GM18526 (cell line): Measurements from ENCODE around the gene MAP1S.

Experiments used
- POLR2A ChIP-seq: IDR thresholded peaks from 3 replicates; pipeline ENCODE4 v1.6.1; 2011; ENCODE audit not compliant: insufficient read length; ENCODE audit errors: extremely low read depth

The MAP1S gene

DNA sequence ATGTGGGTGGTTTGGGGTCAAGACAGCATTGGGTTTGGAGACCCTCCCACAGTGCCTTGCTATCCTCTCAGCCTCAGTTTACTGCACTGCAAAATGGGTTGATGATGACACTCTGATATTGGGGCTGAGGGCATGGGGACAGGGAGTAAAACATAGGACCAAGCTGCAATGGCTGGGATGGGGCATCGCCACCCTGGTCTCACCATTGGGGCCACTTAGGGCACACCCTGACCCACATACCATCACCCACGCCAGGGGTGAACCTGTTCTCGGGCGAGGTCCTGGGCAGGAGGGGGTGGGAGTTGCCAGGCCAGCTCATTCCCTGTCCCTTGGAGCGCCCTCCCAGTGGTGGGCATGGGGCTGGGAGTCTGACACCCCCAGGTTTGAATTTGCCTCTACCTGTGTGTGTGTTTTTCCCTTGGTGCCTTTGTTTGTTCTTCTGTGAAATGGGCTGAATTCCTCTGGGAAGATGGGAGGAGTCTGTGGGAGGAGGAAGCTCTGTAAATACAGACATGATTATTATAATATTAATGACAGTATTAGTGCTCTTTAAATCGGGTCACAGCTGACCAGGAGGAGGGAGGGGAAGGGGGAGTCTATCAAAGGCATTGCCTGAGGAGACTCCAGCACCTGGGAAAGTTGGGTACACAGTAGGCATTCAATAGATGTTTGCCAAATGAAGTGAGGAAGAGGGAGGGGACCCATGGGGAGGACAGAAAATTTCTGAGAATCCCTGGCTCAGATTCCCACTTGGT lies 29.8 kb downstream of the MAP1S start:
- TF ChIP-seq POLR2A: no peak

- no peak for TF ChIP-seq POLR2A
Observed at GRCh38 chr19:17749912-17750317, 30.6 kb downstream of the MAP1S start.

DNA sequence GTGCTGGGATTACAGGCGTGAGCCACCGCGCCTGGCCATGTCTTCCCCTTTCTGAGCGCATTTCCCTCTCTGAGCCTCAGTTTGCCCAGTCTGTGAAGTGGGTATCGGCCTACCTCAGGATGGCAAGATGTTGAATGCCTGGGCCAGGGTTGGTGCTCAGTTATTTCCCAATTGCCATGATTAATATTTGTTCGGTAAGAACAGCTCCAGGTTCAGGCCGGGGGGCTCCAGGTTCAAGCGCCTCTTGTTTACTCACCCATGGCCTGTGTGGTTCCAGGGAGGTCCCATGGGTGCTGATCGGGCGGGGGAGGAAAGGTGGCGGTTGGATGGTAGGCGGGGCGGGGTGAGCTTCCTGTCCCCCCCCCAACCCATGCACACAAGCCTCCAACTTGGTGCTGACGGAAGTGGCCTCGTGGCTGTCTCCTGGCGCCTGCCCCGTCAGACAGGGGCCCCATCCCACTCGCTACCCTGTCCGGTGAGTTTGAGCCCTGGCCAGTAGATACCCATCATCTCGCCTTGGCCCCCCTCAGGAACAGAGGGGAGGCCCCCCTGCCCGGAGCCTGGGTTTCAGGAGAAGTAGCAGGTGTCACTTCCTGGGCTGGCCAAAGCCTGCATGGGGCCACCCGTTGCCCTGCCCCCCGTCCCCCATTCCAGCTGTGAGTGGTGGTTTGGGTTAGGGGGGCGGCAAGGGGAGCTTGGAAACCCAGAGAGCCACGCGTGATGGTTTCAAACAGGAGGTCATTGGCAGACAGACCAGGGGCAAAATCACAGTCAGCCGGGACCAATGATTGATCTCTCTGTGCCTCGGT lies 32.0 kb downstream of the MAP1S start, which contains the start of gene FCHO1:
FCHO1 (plus strand) TSS at position 375 of the 809 bp plus-strand sequence. CDS start 3,688 bp downstream, outside the sequence.
- TF ChIP-seq POLR2A: peak; percentile 70

DNA sequence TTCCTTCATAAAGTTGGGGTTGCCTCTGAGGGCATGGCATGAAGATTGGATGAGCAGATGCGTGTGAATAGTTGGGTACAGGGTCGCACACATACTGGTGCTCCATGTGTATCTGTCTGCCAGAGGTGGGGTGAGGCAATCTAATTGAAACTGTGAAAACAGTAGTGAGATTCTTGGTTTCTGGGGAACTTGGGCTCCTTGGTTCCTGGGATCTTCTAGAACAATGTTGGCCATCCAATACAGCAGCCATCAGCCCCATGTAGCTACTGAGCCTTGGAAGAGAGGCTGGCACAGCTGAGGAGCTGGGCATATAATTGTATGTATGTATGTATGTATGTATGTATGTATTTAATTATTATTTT lies 32.6 kb downstream of the MAP1S start:
- no peak for TF ChIP-seq POLR2A

- TF ChIP-seq POLR2A: no peak
Observed at GRCh38 chr19:17752865-17753639, 33.8 kb downstream of the MAP1S start.

- no peak for TF ChIP-seq POLR2A
Observed at GRCh38 chr19:17753976-17754375, 34.7 kb downstream of the MAP1S start.

- TF ChIP-seq POLR2A: no peak
Observed at GRCh38 chr19:17754634-17755442, 35.6 kb downstream of the MAP1S start.

DNA sequence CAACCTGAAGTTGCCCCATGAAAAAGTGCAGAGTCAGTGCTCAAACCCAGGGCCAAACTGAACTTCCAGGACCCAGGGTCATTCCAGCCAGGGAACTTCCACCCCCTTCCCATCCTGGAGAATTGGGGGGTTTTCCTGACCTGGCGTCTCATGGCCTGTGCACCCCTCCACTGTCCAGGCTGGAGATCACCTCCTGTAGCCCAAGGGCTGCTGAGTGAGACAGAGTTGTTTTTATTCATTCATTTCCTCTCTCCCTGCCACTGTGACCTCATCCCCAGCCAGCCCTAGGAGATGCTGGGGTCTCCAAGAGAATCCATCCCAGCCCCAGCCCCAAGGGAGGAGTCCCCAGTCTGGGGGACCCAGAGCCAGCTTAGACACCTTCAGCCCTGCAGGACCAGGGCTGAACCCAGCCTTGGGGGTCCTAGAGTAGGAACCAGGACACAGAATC lies 36.2 kb downstream of the MAP1S start:
- TF ChIP-seq POLR2A: no peak

DNA sequence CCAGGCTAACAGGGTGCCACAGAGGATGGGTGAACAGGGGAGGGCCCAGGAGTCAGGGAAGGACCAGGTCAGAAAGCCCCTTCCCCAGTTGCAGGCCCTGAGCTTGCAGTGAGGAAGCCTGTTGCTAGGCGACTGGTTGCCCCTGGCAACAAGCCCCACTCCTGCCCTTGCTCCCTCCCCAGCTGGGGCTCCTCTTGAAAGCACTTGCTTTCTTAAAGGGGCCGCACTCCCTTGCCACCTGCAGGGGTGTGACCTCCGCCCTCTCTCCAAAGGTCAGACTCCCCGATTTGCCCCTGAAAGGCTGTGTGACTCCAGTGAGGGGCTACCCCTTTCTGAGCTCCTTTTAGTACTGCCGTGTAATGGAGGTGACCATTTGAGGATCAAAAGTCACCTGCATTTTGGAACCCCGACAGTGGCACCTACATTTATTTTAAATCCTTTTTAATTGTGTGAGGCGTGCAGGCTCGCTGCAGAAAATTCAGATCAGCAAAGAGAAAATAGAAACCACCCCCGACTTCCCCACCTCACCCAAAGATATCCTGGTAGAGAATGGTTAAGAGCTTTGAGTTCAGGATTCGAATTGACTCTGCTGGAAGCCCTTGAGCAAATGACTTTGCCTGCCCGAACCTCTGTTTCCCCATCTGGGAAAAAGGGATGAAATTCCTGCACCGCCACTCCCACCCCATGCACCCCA lies 36.8 kb downstream of the MAP1S start:
- no peak for TF ChIP-seq POLR2A

- no peak for TF ChIP-seq POLR2A
Observed at GRCh38 chr19:17757125-17757524, 37.8 kb downstream of the MAP1S start.

DNA sequence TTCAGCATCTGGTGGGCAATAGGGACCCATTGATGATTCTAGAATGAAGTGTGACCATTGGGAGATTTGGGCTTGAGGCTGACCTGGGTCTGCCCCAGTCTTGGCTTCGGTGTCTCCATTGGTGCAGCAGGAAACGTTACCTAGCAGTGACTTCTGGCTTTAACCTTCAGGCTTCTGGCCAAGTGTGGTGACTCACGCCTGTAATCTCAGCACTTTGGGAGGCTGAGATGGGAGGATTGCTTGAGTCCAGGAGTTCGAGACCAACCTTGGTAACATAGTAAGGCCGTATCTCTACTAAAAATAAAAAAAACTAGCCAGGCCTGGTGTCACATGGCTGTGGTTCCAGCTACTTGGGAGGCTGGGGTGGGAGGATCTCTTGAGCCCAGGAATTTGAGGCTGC lies 39.2 kb downstream of the MAP1S start:
- TF ChIP-seq POLR2A: no peak

GRCh38 chr19:17761148-17761547 lies 41.9 kb downstream of the MAP1S start:
- TF ChIP-seq POLR2A: no peak

DNA sequence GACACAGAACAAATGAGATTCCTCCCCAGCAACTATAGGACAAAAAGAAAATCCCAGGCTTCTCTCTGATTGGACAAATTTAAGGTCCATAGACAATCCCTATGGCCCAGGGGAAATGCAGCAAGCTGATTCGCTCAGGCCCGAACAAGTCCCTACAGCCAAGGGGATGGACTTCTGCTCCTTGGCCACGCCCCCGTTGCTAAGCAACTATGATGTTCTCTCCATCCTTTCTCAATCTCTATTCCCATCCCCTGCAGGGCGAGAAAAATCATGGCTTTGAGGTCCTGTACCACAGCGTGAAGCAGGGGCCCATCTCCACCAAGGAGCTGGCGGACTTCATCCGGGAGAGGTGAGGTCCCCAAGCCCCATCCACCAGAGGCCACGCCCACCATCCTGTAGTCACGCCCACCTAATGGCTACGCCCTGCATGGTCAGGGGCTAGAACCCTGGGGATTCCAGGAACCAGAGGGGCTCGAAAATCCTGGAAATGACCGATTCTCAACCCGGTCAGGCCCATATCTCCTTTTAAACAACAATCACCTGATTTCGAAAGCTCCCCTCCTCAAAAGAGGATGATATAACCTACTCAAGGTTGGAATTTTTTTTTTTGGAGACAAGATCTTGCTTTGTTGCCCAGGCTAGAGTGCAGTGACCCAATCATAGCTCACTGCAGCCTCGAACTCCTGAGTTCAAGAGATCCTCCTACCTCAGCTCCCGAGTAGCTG lies 43.4 kb downstream of the MAP1S start:
- TF ChIP-seq POLR2A: no peak
